A549 (cell line): Measurements from ENCODE around the gene AIRE. TPM values are rescaled to one million over a fixed set of nuclear protein-coding genes. Genes with fewer than 3 reads are reported as not detected.

Experiments
- ATAC-seq, 2 experiments: fragments of 200-7000 bp in 1 of 2; fragments of >200 bp in 1 of 2; cut with Nextera tagmentation in 1 of 2; cut with Tn5 transposase in 1 of 2; 3 replicates each; pipeline versions ENCODE4 v1.8.0 to v1.9.1; 2018 to 2020; ENCODE audit warnings: mild to moderate bottlenecking in 1 of 2, moderate library complexity in 1 of 2
- CTCF ChIA-PET: fragments of 300-600 bp; sonication (Branson Sonifier 250); formaldehyde crosslinking; extraction: SDS; loops from one replicate; lab custom pipeline; 2021; ENCODE audit warnings: antibody characterized with exemption, inconsistent platforms; lab: Yijun Ruan, JAX
- POLR2A ChIA-PET: fragments of 350-600 bp; formaldehyde crosslinking; extraction: SDS; loops from one replicate; lab custom pipeline; 2021; ENCODE audit warnings: antibody characterized with exemption, inconsistent platforms; lab: Yijun Ruan, JAX
- DNase-seq, 2 experiments: peaks; one replicate each; pipeline versions ENCODE4 v3.0.0 to v3.0.0-alpha.2; 2011 to 2016; ENCODE audit warnings: low read depth in 1 of 2, low spot score in 1 of 2
- FAIRE-seq: peaks from 2 replicates; lab custom pipeline; 2011; peaks lifted over from hg19 to GRCh38; lab: Jason Lieb, UNC
- H3K27ac ChIP-seq, 2 experiments: fragments of >200 bp; sonication (Bioruptor Twin); formaldehyde crosslinking; 3 replicates each; pipeline ENCODE4 v1.5.1; 2016 to 2017
- H3K4me1 ChIP-seq: fragments of >200 bp; sonication (Bioruptor Twin); formaldehyde crosslinking; 3 replicates; pipeline ENCODE4 v1.6.1; 2016
- H3K4me2 ChIP-seq: fragments of >200 bp; sonication (Bioruptor Twin); formaldehyde crosslinking; 3 replicates; pipeline ENCODE4 v1.6.1; 2016
- H3K4me3 ChIP-seq: fragments of >200 bp; sonication (Bioruptor Twin); formaldehyde crosslinking; 3 replicates; pipeline ENCODE4 v1.5.1; 2016
- H3K9me3 ChIP-seq: fragments of >200 bp; sonication (Bioruptor Twin); formaldehyde crosslinking; 3 replicates; pipeline ENCODE4 v1.6.1; 2016
- ATOH8 ChIP-seq: fragments of 250-450 bp; sonication (Bioruptor Pico); IDR thresholded peaks from 2 replicates; pipeline ENCODE4 v1.5.0; 2020; ENCODE audit warnings: low read depth, mild to moderate bottlenecking, moderate library complexity
- BHLHE40 ChIP-seq: IDR thresholded peaks from 2 replicates; pipeline ENCODE4 v1.6.1; 2012; ENCODE audit warnings: low read depth, low read length, inconsistent platforms
- CBX2 ChIP-seq: fragments of 200-600 bp; sonication (generic); IDR thresholded peaks from 2 replicates; pipeline ENCODE4 v1.6.1; 2016; ENCODE audit warnings: low read depth, mild to moderate bottlenecking, borderline replicate concordance
- EHMT2 ChIP-seq: fragments of 200-600 bp; sonication (generic); IDR thresholded peaks from 2 replicates; pipeline ENCODE4 v1.6.1; 2016; ENCODE audit warnings: antibody characterized with exemption, low read depth, mild to moderate bottlenecking, moderate library complexity
- ELK1 ChIP-seq: fragments of 150-350 bp; IDR thresholded peaks from 2 replicates; pipeline ENCODE4 v1.6.1; 2014; ENCODE audit warnings: low read depth, mild to moderate bottlenecking, low read length
- FOSB ChIP-seq: fragments of 250-450 bp; sonication (Bioruptor Pico); IDR thresholded peaks from 2 replicates; pipeline ENCODE4 v1.5.0; 2020; ENCODE audit warnings: mild to moderate bottlenecking, moderate library complexity
- FOXS1 ChIP-seq: fragments of 250-450 bp; sonication (Bioruptor Pico); IDR thresholded peaks from 2 replicates; pipeline ENCODE4 v1.5.0; 2020; ENCODE audit warnings: mild to moderate bottlenecking, moderate library complexity
- HDAC2 ChIP-seq: fragments of 200-600 bp; sonication (generic); IDR thresholded peaks from 2 replicates; pipeline ENCODE4 v1.6.1; 2016
- HES2 ChIP-seq: fragments of >200 bp; sonication (Bioruptor Twin); formaldehyde crosslinking; IDR thresholded peaks from 2 replicates; pipeline ENCODE4 v1.6.1; 2016
- HEYL ChIP-seq: fragments of 250-450 bp; sonication (Bioruptor Pico); IDR thresholded peaks from 2 replicates; pipeline ENCODE4 v1.8.0; 2021; ENCODE audit warnings: mild to moderate bottlenecking, moderate library complexity
- HOXA7 ChIP-seq: fragments of 250-450 bp; sonication (Bioruptor Pico); IDR thresholded peaks from 2 replicates; pipeline ENCODE4 v1.5.0; 2020; ENCODE audit warnings: mild to moderate bottlenecking, moderate library complexity
- KDM1A ChIP-seq: fragments of 200-600 bp; sonication (generic); IDR thresholded peaks from 2 replicates; pipeline ENCODE4 v1.6.1; 2016; ENCODE audit warnings: low read depth, mild to moderate bottlenecking
- KDM5A ChIP-seq: fragments of 200-600 bp; sonication (generic); IDR thresholded peaks from 2 replicates; pipeline ENCODE4 v1.6.1; 2016; ENCODE audit warnings: antibody characterized with exemption, mild to moderate bottlenecking
- MAX ChIP-seq: IDR thresholded peaks from 2 replicates; pipeline ENCODE4 v1.6.1; 2012
- NPAS2 ChIP-seq: fragments of 250-450 bp; sonication (Bioruptor Pico); IDR thresholded peaks from 2 replicates; pipeline ENCODE4 v1.8.0; 2022; ENCODE audit warnings: mild to moderate bottlenecking, moderate library complexity, borderline replicate concordance
- NR3C1 ChIP-seq: fragments of >200 bp; sonication (Bioruptor Twin); formaldehyde crosslinking; IDR thresholded peaks from 3 replicates; pipeline ENCODE4 v1.6.1; 2017
- PHF8 ChIP-seq: fragments of 200-600 bp; sonication (generic); IDR thresholded peaks from 2 replicates; pipeline ENCODE4 v1.6.1; 2016; ENCODE audit warnings: low read depth, mild to moderate bottlenecking, antibody characterized with exemption, moderate library complexity, borderline replicate concordance
- POLR2AphosphoS2 ChIP-seq: conservative IDR thresholded peaks from 2 replicates; pipeline ENCODE4 v1.6.1; 2012; ENCODE audit warnings: low read length, improper control_type of control experiment, inconsistent platforms
- RARB ChIP-seq: fragments of 250-450 bp; sonication (Bioruptor Pico); IDR thresholded peaks from 2 replicates; pipeline ENCODE4 v1.8.0; 2021; ENCODE audit warnings: mild to moderate bottlenecking, moderate library complexity
- RFX5 ChIP-seq: fragments of 450-650 bp; IDR thresholded peaks from 2 replicates; pipeline ENCODE4 v1.7.1; 2014; ENCODE audit warnings: antibody characterized with exemption, mild to moderate bottlenecking, moderate library complexity
- RNF2 ChIP-seq: fragments of 200-600 bp; sonication (generic); IDR thresholded peaks from 2 replicates; pipeline ENCODE4 v1.6.1; 2016; ENCODE audit warnings: low read depth, mild to moderate bottlenecking, antibody characterized with exemption, moderate library complexity, borderline replicate concordance
- SREBF2 ChIP-seq: fragments of 450-650 bp; IDR thresholded peaks from 2 replicates; pipeline ENCODE4 v1.6.1; 2014; ENCODE audit warnings: mild to moderate bottlenecking, moderate library complexity
- USF2 ChIP-seq: fragments of 450-650 bp; IDR thresholded peaks from 2 replicates; pipeline ENCODE4 v1.6.1; 2014; ENCODE audit warnings: antibody characterized with exemption
- ZFP36 ChIP-seq: fragments of 450-650 bp; IDR thresholded peaks from 2 replicates; pipeline ENCODE4 v1.6.1; 2014; ENCODE audit warnings: borderline replicate concordance; ENCODE audit not compliant: partially characterized antibody
- ZSCAN20 ChIP-seq: fragments of 250-450 bp; sonication (Bioruptor Pico); IDR thresholded peaks from 2 replicates; pipeline ENCODE4 v1.8.0; 2022; ENCODE audit warnings: mild to moderate bottlenecking, moderate library complexity
- WGBS: methylation state at CpG from one replicate; pipeline ENCODE4 v1.1.6; 2017; ENCODE audit errors: missing lambda C conversion rate; 5-methylcytosine and 5-hydroxymethylcytosine counted together
- polyA plus RNA-seq, 4 experiments: library from polyadenylated mRNA; depleted of rRNA in 3 of 4; stranded (reverse); fragments of >200 nt; fragmentation: RNase III in 1 of 4; extraction: RNeasy Plus Mini Kit Qiagen cat#74134 plus additional on column Dnase treatment in 1 of 4; gene quantifications; 2 replicates in 3 of 4; 3 replicates in 1 of 4; pipeline ENCODE4 v1.2.3, GENCODE V29; 2011 to 2017

The AIRE gene
- polyA plus RNA-seq, 2 of the 4 experiments (the other 2 are of a cell fraction), result not detected

GRCh38 chr21:44288251-44289110, 2.8 kb downstream of the AIRE start:
- TF ChIP-seq BHLHE40, result no peak
- TF ChIP-seq ELK1, result no peak
- no peak for TF ChIP-seq RFX5
- no peak for TF ChIP-seq RARB
- no peak for TF ChIP-seq HOXA7 (CRISPR knock-in tag)
- no peak for TF ChIP-seq KDM5A
- TF ChIP-seq EHMT2, result no peak
- no peak for TF ChIP-seq HES2
- no peak for TF ChIP-seq RNF2
- no peak for TF ChIP-seq FOXS1 (CRISPR knock-in tag)
- TF ChIP-seq ZSCAN20 (CRISPR knock-in tag), result no peak
- H3K4me3 ChIP-seq, result no peak overlapping the region
- ATAC-seq, result no peak
- CTCF ChIA-PET, result interaction anchor here (1.2 to 1.6 kb wide), 2 partner anchors 9 to 12 kb away, joined by 3 to 7 read pairs; no protein-coding TSS in a partner anchor
- POLR2A ChIA-PET, result no interaction called here
- H3K27ac ChIP-seq, result no peak overlapping the region
- no peak for FAIRE-seq
- 60% methylated on average over 13 of the region's 23 CpGs for WGBS
- no peak for DNase-seq
- no peaks in the 10 kb centered on the region for H3K9me3 ChIP-seq
- no peaks in the 10 kb centered on the region for H3K4me1 ChIP-seq
- no peak overlapping the region for H3K4me2 ChIP-seq

GRCh38 chr21:44289381-44290010, 3.8 kb downstream of the AIRE start:
- Histone ChIP-seq H3K27ac (no peak overlapping the region), H3K9me3 (no peaks in the 10 kb centered on the region), H3K4me1 (peaks cover 5% of the 10 kb centered on the region), H3K4me2 (no peak overlapping the region), H3K4me3 (no peak overlapping the region)
- DNase-seq, result no peak
- CTCF ChIA-PET, result no interaction called here
- no peak for TF ChIP-seq KDM1A
- TF ChIP-seq FOSB (CRISPR knock-in tag), result no peak
- TF ChIP-seq USF2, result no peak
- no peak for TF ChIP-seq MAX
- TF ChIP-seq ZFP36, result no peak
- no peak for TF ChIP-seq HES2
- no peak for FAIRE-seq
- POLR2A ChIA-PET, result no interaction called here
- 81% methylated on average over 10 of the region's 24 CpGs for WGBS
- ATAC-seq, result no peak

- 36% methylated on average over 6 of the region's 16 CpGs for WGBS
- no peak overlapping the region for H3K27ac ChIP-seq
- no peak for ATAC-seq
- TF ChIP-seq SREBF2, result no peak
- no peak for TF ChIP-seq HEYL (CRISPR knock-in tag)
- TF ChIP-seq HES2, result no peak
- TF ChIP-seq HDAC2, result no peak
- TF ChIP-seq HOXA7 (CRISPR knock-in tag), result no peak
- TF ChIP-seq CBX2, result no peak
- no peak for TF ChIP-seq POLR2AphosphoS2
- TF ChIP-seq FOXS1 (CRISPR knock-in tag), result no peak
- TF ChIP-seq PHF8, result no peak
- no peak for TF ChIP-seq ELK1
- TF ChIP-seq NR3C1, result no peak
- no peak for TF ChIP-seq FOSB (CRISPR knock-in tag)
- TF ChIP-seq ATOH8 (CRISPR knock-in tag), result no peak
- no peak for TF ChIP-seq NPAS2 (CRISPR knock-in tag)
- H3K4me3 ChIP-seq, result no peak overlapping the region
- no peak overlapping the region for H3K4me2 ChIP-seq
- no peak for DNase-seq
- FAIRE-seq, result no peak
- peaks cover 15% of the 10 kb centered on the region for H3K4me1 ChIP-seq
- H3K9me3 ChIP-seq, result no peaks in the 10 kb centered on the region
- ChIA-PET CTCF (interaction anchor here (1.0 kb wide), 1 partner anchor 10 kb away, joined by 3 read pairs; no protein-coding TSS in a partner anchor), POLR2A (no interaction called here)
These were observed 4.8 kb downstream of the AIRE start for GRCh38 chr21:44290327-44291077.
